NT2/D1 (cell line): ENCODE data around the gene ZDHHC5.

Source experiments
- YY1 ChIP-seq: IDR thresholded peaks from 2 replicates; pipeline ENCODE4 v1.6.1; 2011; ENCODE audit not compliant: insufficient read length, insufficient read depth
- ZNF274 ChIP-seq: IDR thresholded peaks from 2 replicates; pipeline ENCODE4 v1.6.1; 2011; ENCODE audit warnings: mild to moderate bottlenecking, low read depth, low read length

DNA sequence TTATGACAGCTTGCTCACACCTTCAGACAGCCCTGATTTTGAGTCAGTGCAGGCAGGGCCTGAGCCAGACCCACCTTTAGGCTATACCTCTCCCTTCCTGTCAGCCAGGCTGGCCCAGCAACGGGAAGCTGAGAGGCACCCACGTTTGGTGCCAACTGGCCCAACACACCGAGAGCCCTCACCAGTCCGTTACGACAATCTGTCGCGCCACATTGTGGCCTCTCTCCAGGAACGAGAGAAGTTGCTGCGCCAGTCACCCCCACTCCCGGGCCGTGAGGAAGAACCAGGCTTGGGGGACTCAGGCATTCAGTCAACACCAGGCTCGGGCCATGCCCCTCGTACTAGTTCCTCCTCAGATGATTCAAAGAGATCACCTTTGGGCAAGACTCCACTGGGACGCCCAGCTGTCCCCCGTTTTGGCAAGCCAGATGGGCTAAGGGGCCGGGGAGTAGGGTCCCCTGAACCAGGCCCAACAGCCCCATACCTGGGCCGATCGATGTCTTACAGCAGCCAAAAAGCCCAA lies 31.0 kb downstream of the ZDHHC5 start:
- TF ChIP-seq ZNF274 = no peak
- no peak for TF ChIP-seq YY1
